ENCODE results near the gene CEPT1.

- no peak for TF ChIP-seq EZH2 (IDR thresholded peaks at IDR 0.05; ENCODE audit: insufficient read depth, poor library complexity, severe bottlenecking)
- no peak for TF ChIP-seq EZH2phosphoT487 (IDR thresholded peaks at IDR 0.05; ENCODE audit: insufficient read depth, low read depth)
Observed at GRCh38 chr1:111193712-111194480, 53.9 kb downstream of the CEPT1 start.

All from GM23248 (cell line).